K562 (cell line): ENCODE results near the gene CDK4. TPM values are rescaled to one million over a fixed set of nuclear protein-coding genes. Genes with fewer than 3 reads are reported as not detected.
A peak's percentile ranks its signal among the peaks of the same experiment; 100 is the strongest.

Experiments
- ATF2 ChIP-seq: sonication (generic); formaldehyde crosslinking; IDR thresholded peaks from 2 replicates; pipeline ENCODE4 v1.8.1; 2022; ENCODE audit warnings: missing genetic modification reagents
- ATF3 ChIP-seq, 2 experiments: fragments of 450-650 bp in 1 of 2; sonication (generic) in 1 of 2; formaldehyde crosslinking in 1 of 2; IDR thresholded peaks in 1 of 2; conservative IDR thresholded peaks in 1 of 2; 2 replicates each; pipeline versions ENCODE4 v1.6.1 to v1.8.1; 2016 to 2023; ENCODE audit warnings: mild to moderate bottlenecking in 2 of 2, moderate library complexity in 2 of 2, inconsistent platforms in 1 of 2, missing genetic modification reagents in 1 of 2
- C11orf30 ChIP-seq: fragments of 450-650 bp; IDR thresholded peaks from 2 replicates; pipeline ENCODE4 v1.6.1; 2016; ENCODE audit warnings: low read depth, mild to moderate bottlenecking
- CBX8 ChIP-seq: fragments of 200-600 bp; sonication (generic); IDR thresholded peaks from 2 replicates; pipeline ENCODE4 v1.6.1; 2012; ENCODE audit warnings: borderline replicate concordance, mixed run types, low read depth, mild to moderate bottlenecking, moderate library complexity, mixed read lengths, low read length, control low read depth, inconsistent platforms; ENCODE audit not compliant: poor library complexity, severe bottlenecking; ENCODE audit errors: extremely low read depth
- CCAR2 ChIP-seq: fragments of 200-400 bp; formaldehyde crosslinking; IDR thresholded peaks from 2 replicates; pipeline ENCODE4 v1.6.1; 2017; ENCODE audit warnings: mild to moderate bottlenecking, low read depth, low read length
- CHCHD3 ChIP-seq: fragments of 250-450 bp; sonication (Bioruptor Pico); IDR thresholded peaks from 2 replicates; pipeline ENCODE4 v2.1.2; 2022; ENCODE audit warnings: mild to moderate bottlenecking
- EHMT2 ChIP-seq: fragments of 450-650 bp; IDR thresholded peaks from 2 replicates; pipeline ENCODE4 v1.6.1; 2018; ENCODE audit warnings: antibody characterized with exemption
- ETS1 ChIP-seq: conservative IDR thresholded peaks from 2 replicates; pipeline ENCODE4 v1.6.1; 2011; ENCODE audit warnings: low read depth, mild to moderate bottlenecking, low read length; ENCODE audit not compliant: control insufficient read depth
- FIP1L1 ChIP-seq: fragments of 200-400 bp; formaldehyde crosslinking; IDR thresholded peaks from 2 replicates; pipeline ENCODE4 v1.6.1; 2018; ENCODE audit warnings: mild to moderate bottlenecking, low read depth, low read length; ENCODE audit not compliant: poor library complexity, severe bottlenecking
- GATAD2A ChIP-seq: fragments of 450-650 bp; IDR thresholded peaks from 2 replicates; pipeline ENCODE4 v1.6.1; 2017
- GTF2B ChIP-seq: IDR thresholded peaks from 2 replicates; pipeline ENCODE4 v1.6.1; 2011; ENCODE audit not compliant: insufficient read length; ENCODE audit errors: extremely low read depth
- KDM1A ChIP-seq, 2 experiments: fragments of 450-650 bp; IDR thresholded peaks; 2 replicates each; pipeline ENCODE4 v1.6.1; 2016; ENCODE audit warnings: mild to moderate bottlenecking in 2 of 2
- MEIS2 ChIP-seq: fragments of 450-650 bp; IDR thresholded peaks from 2 replicates; pipeline ENCODE4 v1.6.1; 2014; ENCODE audit warnings: mild to moderate bottlenecking; ENCODE audit not compliant: partially characterized antibody
- MYNN ChIP-seq, 2 experiments: sonication (generic); formaldehyde crosslinking in 1 of 2; IDR thresholded peaks; 2 replicates each; pipeline versions ENCODE4 v1.5.0 to v1.6.1; 2016 to 2020; ENCODE audit warnings: antibody characterized with exemption in 1 of 2, missing genetic modification reagents in 1 of 2
- RAD21 ChIP-seq, 2 experiments: fragments of 250-450 bp in 1 of 2; fragments of 450-650 bp in 1 of 2; sonication (Bioruptor Pico) in 1 of 2; formaldehyde crosslinking in 1 of 2; IDR thresholded peaks in 1 of 2; conservative IDR thresholded peaks in 1 of 2; 2 replicates each; pipeline versions ENCODE4 v1.4.0 to v1.8.0; 2020 to 2022; ENCODE audit warnings: mild to moderate bottlenecking in 2 of 2, moderate library complexity in 1 of 2
- RFX1 ChIP-seq: fragments of 450-650 bp; IDR thresholded peaks from 2 replicates; pipeline ENCODE4 v1.6.1; 2016; ENCODE audit warnings: mild to moderate bottlenecking, moderate library complexity
- TAF7 ChIP-seq: fragments of 450-650 bp; IDR thresholded peaks from 2 replicates; pipeline ENCODE4 v1.6.1; 2016; ENCODE audit warnings: missing genetic modification characterization, missing compliant biosample characterization
- TCF7L2 ChIP-seq: fragments of 150-350 bp; IDR thresholded peaks from 2 replicates; pipeline ENCODE4 v1.6.1; 2016; ENCODE audit warnings: low read depth, mild to moderate bottlenecking, low read length, moderate library complexity
- ZBED1 ChIP-seq: IDR thresholded peaks from 2 replicates; pipeline ENCODE4 v1.6.1; 2014
- ZNF184 ChIP-seq: sonication (generic); formaldehyde crosslinking; IDR thresholded peaks from 2 replicates; pipeline ENCODE4 v1.5.0; 2020; ENCODE audit warnings: missing genetic modification reagents
- ZNF644 ChIP-seq: fragments of 200-800 bp; sonication (Bioruptor generic); IDR thresholded peaks from 2 replicates; pipeline ENCODE4 v1.6.1; 2016; ENCODE audit warnings: low read depth, missing genetic modification characterization, missing compliant biosample characterization
- ZNF707 ChIP-seq: fragments of 250-450 bp; sonication (Bioruptor Pico); conservative IDR thresholded peaks from 2 replicates; pipeline ENCODE4 v1.8.0; 2022; ENCODE audit warnings: inconsistent platforms, mild to moderate bottlenecking, moderate library complexity
- ZZZ3 ChIP-seq: fragments of 450-650 bp; IDR thresholded peaks from 2 replicates; pipeline ENCODE4 v1.6.1; 2016; ENCODE audit warnings: antibody characterized with exemption, mild to moderate bottlenecking, moderate library complexity
- polyA plus RNA-seq, 8 experiments: library from polyadenylated mRNA; depleted of rRNA in 4 of 8; stranded (reverse) in 5 of 8; unstranded in 3 of 8; fragments of >200 nt; fragmentation: Nextera tagmentation in 2 of 8; fragmentation: Illumina TruSeq in 1 of 8; extraction: Ambion mirVana in 2 of 8; extraction: Trizol in 1 of 8; gene quantifications; 2 replicates each; pipeline versions ENCODE4 v1.2.1 to v1.2.3, GENCODE V29; 2011 to 2014; ENCODE audit warnings: inconsistent platforms in 1 of 8, missing spikeins in 1 of 8
- total RNA-seq, 7 experiments: library from RNA; depleted of rRNA in 6 of 7; stranded (reverse); fragments of >200 nt in 6 of 7; fragmentation: Illumina TruSeq in 2 of 7; extraction: Trizol in 2 of 7; gene quantifications; 2 replicates each; pipeline versions ENCODE4 v1.2.1 to v1.2.3, GENCODE V29; 2011 to 2021; ENCODE audit warnings: low replicate concordance in 1 of 7

The CDK4 gene
- total and polyA plus RNA-seq, 9 of the 15 experiments (the other 6 are each of a cell fraction or from before 2014, with no cell fraction given): 37.8 to 436 (median 238) TPM

- TF ChIP-seq ATF3 (IDR thresholded peaks at IDR 0.05) (peak; percentile 91), ATF3 (CRISPR knock-in tag; conservative IDR thresholded peaks at IDR 0.05) (peak; percentile 95), ZBED1 (0 out of 2 replicates have a peak, but pooled peaks have one; percentile 35), RAD21 (CRISPR knock-in tag; conservative IDR thresholded peaks at IDR 0.05 in 1 of 2, IDR thresholded peaks at IDR 0.05 in 1 of 2) (0 out of 4 replicates have a peak, but pooled peaks of 1 of the 2 experiments have one; percentile 1), MYNN (IDR thresholded peaks at IDR 0.05) (peak; percentile 57; the same call in 1 of the 2 replicates), MYNN (CRISPR knock-in tag; IDR thresholded peaks at IDR 0.05) (no peak), CHCHD3 (no peak), ATF2 (CRISPR knock-in tag) (no peak), FIP1L1 (peak; percentile 76), TCF7L2 (no peak), ZZZ3 (peak; percentile 84), TAF7 (tag) (no peak; the same call in none of the 2 replicates), GATAD2A (no peak), CCAR2 (no peak), CBX8 (no peak), ETS1 (no peak; the same call in none of the 2 replicates), C11orf30 (peak; percentile 51), EHMT2 (peak; percentile 66; the same call in 1 of the 2 replicates), ZNF644 (tag) (peak; percentile 75; the same call in 1 of the 2 replicates), ZNF184 (no peak), ZNF707 (CRISPR knock-in tag) (no peak), GTF2B (no peak), RFX1 (peak; percentile 98), KDM1A (IDR thresholded peaks at IDR 0.05) (peak in 1 of 2 experiments; percentile 28; a peak in 1 of 4 replicates), MEIS2 (peak; percentile 70)
Observed at GRCh38 chr12:57751788-57752667, at the start of gene CDK4 (continued).
